WTC11 (cell line): ENCODE results near the gene MAFB.

Source experiments
- CBFB ChIP-seq: sonication (generic); formaldehyde crosslinking; IDR thresholded peaks from 2 replicates; pipeline ENCODE4 v1.8.1; 2022; ENCODE audit warnings: mild to moderate bottlenecking, low read depth, missing genetic modification reagents
- CREB1 ChIP-seq: sonication (generic); formaldehyde crosslinking; IDR thresholded peaks from 2 replicates; pipeline ENCODE4 v1.8.0; 2023; ENCODE audit warnings: mild to moderate bottlenecking, missing genetic modification reagents
- GTF2I ChIP-seq: fragments of 250-450 bp; sonication (Bioruptor Pico); conservative IDR thresholded peaks from 2 replicates; pipeline ENCODE4 v1.4.0; 2021; ENCODE audit warnings: mild to moderate bottlenecking
- NR1H2 ChIP-seq: sonication (generic); formaldehyde crosslinking; IDR thresholded peaks from 2 replicates; pipeline ENCODE4 v1.9.0; 2021; ENCODE audit warnings: mild to moderate bottlenecking, moderate library complexity, missing genetic modification reagents
- TF ChIP-seq, protein P1 (sequence below): fragments of 200-600 bp; IDR thresholded peaks from 2 replicates; pipeline ENCODE4 v1.8.0; 2022; ENCODE audit warnings: antibody characterized with exemption
- TF ChIP-seq, protein P2 (sequence below): sonication (generic); formaldehyde crosslinking; IDR thresholded peaks from 2 replicates; pipeline ENCODE4 v1.8.0; 2023; ENCODE audit warnings: mild to moderate bottlenecking, missing genetic modification reagents
- TF ChIP-seq, protein P3 (sequence below): fragments of 250-450 bp; sonication (Bioruptor Pico); IDR thresholded peaks from 2 replicates; pipeline ENCODE4 v1.9.0; 2021; ENCODE audit warnings: mild to moderate bottlenecking
- TF ChIP-seq, protein P4 (sequence below): sonication (generic); formaldehyde crosslinking; IDR thresholded peaks from 2 replicates; pipeline ENCODE4 v1.8.0; 2022; ENCODE audit warnings: mild to moderate bottlenecking, missing genetic modification reagents
- TF ChIP-seq, protein P5 (sequence below): sonication (generic); formaldehyde crosslinking; IDR thresholded peaks from 2 replicates; pipeline ENCODE4 v1.8.1; 2022; ENCODE audit warnings: mild to moderate bottlenecking, moderate library complexity, missing genetic modification reagents

DNA sequence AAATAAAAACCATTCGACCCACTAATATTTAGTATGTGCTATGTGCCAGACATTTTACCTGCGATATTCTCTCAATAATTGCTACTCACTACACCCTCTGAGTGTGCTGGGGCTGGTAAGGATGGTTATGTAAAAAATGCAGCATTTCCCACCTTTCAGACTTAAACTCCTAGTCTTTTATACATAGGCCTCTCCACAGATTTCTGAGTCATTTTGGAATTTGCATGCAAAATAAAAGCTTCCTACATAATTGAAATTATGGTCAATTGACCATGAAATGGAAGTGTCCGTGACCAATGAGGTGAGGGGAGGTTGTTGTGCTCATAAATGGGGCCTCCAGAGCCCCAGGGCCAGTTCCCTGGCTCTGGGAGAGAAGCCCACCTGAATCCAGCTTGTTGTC, 37.7 kb upstream of the MAFB start:
- TF ChIP-seq, protein P1, sequence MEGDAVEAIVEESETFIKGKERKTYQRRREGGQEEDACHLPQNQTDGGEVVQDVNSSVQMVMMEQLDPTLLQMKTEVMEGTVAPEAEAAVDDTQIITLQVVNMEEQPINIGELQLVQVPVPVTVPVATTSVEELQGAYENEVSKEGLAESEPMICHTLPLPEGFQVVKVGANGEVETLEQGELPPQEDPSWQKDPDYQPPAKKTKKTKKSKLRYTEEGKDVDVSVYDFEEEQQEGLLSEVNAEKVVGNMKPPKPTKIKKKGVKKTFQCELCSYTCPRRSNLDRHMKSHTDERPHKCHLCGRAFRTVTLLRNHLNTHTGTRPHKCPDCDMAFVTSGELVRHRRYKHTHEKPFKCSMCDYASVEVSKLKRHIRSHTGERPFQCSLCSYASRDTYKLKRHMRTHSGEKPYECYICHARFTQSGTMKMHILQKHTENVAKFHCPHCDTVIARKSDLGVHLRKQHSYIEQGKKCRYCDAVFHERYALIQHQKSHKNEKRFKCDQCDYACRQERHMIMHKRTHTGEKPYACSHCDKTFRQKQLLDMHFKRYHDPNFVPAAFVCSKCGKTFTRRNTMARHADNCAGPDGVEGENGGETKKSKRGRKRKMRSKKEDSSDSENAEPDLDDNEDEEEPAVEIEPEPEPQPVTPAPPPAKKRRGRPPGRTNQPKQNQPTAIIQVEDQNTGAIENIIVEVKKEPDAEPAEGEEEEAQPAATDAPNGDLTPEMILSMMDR, result no peak
- TF ChIP-seq, protein P2, sequence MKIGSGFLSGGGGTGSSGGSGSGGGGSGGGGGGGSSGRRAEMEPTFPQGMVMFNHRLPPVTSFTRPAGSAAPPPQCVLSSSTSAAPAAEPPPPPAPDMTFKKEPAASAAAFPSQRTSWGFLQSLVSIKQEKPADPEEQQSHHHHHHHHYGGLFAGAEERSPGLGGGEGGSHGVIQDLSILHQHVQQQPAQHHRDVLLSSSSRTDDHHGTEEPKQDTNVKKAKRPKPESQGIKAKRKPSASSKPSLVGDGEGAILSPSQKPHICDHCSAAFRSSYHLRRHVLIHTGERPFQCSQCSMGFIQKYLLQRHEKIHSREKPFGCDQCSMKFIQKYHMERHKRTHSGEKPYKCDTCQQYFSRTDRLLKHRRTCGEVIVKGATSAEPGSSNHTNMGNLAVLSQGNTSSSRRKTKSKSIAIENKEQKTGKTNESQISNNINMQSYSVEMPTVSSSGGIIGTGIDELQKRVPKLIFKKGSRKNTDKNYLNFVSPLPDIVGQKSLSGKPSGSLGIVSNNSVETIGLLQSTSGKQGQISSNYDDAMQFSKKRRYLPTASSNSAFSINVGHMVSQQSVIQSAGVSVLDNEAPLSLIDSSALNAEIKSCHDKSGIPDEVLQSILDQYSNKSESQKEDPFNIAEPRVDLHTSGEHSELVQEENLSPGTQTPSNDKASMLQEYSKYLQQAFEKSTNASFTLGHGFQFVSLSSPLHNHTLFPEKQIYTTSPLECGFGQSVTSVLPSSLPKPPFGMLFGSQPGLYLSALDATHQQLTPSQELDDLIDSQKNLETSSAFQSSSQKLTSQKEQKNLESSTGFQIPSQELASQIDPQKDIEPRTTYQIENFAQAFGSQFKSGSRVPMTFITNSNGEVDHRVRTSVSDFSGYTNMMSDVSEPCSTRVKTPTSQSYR (CRISPR knock-in tag), result no peak
- TF ChIP-seq, protein P3, sequence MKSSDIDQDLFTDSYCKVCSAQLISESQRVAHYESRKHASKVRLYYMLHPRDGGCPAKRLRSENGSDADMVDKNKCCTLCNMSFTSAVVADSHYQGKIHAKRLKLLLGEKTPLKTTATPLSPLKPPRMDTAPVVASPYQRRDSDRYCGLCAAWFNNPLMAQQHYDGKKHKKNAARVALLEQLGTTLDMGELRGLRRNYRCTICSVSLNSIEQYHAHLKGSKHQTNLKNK (CRISPR knock-in tag), result no peak
- TF ChIP-seq CBFB (CRISPR knock-in tag) (no peak), GTF2I (CRISPR knock-in tag) (no peak), NR1H2 (CRISPR knock-in tag) (no peak), CREB1 (CRISPR knock-in tag) (no peak)
- TF ChIP-seq, protein P4, sequence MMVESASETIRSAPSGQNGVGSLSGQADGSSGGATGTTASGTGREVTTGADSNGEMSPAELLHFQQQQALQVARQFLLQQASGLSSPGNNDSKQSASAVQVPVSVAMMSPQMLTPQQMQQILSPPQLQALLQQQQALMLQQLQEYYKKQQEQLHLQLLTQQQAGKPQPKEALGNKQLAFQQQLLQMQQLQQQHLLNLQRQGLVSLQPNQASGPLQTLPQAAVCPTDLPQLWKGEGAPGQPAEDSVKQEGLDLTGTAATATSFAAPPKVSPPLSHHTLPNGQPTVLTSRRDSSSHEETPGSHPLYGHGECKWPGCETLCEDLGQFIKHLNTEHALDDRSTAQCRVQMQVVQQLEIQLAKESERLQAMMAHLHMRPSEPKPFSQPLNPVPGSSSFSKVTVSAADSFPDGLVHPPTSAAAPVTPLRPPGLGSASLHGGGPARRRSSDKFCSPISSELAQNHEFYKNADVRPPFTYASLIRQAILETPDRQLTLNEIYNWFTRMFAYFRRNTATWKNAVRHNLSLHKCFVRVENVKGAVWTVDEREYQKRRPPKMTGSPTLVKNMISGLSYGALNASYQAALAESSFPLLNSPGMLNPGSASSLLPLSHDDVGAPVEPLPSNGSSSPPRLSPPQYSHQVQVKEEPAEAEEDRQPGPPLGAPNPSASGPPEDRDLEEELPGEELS, result no peak
- TF ChIP-seq, protein P5, sequence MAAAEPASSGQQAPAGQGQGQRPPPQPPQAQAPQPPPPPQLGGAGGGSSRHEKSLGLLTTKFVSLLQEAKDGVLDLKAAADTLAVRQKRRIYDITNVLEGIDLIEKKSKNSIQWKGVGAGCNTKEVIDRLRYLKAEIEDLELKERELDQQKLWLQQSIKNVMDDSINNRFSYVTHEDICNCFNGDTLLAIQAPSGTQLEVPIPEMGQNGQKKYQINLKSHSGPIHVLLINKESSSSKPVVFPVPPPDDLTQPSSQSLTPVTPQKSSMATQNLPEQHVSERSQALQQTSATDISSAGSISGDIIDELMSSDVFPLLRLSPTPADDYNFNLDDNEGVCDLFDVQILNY (CRISPR knock-in tag), result no peak
